CD4-positive, alpha-beta T cell treated with Interleukin-6 at 100 ng/mL for 8 hours (primary cell): ENCODE results near the gene SLC2A13.
"Not testable (repeated sequence)": the region's sequence is repeated elsewhere in the genome, so short reads cannot be mapped to it uniquely, and the experiment has no call there.

Experiments
- DNase-seq: peaks from one replicate; pipeline ENCODE4 v3.0.0-alpha.2; 2020; ENCODE audit warnings: mixed read lengths, low spot score

The SLC2A13 gene

GRCh38 chr12:39923364-39923763 is 182.5 kb downstream of the SLC2A13 start:
- no peak for DNase-seq

- DNase-seq, result not testable (repeated sequence)
These were observed 183.3 kb downstream of the SLC2A13 start for GRCh38 chr12:39922598-39922997.

- DNase-seq, result no peak
These were observed 185.2 kb downstream of the SLC2A13 start for GRCh38 chr12:39920647-39921046.

DNA sequence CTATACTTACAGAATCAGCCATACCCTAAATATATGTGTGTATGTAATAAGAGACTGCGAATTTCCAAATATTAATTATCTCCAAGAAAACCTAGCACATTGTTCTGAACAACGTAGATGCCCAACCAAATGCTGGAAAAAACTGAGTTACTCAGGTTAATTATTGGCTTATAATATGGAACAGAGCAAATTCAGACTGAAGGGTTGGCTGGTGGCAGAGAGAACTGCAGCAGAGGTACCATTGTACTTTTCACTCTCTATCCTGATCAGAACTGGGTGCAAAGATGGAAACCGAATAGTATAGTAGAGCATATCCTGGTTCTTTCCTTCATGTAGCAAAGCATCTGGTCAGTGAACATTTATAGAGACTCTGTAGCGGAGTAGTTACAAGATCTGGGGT is 185.7 kb downstream of the SLC2A13 start:
- DNase-seq, result no peak

- DNase-seq, result no peak
These were observed 186.1 kb downstream of the SLC2A13 start for GRCh38 chr12:39919790-39920189.

- DNase-seq, result no peak
These were observed 190.6 kb downstream of the SLC2A13 start for GRCh38 chr12:39915249-39915648.

DNA sequence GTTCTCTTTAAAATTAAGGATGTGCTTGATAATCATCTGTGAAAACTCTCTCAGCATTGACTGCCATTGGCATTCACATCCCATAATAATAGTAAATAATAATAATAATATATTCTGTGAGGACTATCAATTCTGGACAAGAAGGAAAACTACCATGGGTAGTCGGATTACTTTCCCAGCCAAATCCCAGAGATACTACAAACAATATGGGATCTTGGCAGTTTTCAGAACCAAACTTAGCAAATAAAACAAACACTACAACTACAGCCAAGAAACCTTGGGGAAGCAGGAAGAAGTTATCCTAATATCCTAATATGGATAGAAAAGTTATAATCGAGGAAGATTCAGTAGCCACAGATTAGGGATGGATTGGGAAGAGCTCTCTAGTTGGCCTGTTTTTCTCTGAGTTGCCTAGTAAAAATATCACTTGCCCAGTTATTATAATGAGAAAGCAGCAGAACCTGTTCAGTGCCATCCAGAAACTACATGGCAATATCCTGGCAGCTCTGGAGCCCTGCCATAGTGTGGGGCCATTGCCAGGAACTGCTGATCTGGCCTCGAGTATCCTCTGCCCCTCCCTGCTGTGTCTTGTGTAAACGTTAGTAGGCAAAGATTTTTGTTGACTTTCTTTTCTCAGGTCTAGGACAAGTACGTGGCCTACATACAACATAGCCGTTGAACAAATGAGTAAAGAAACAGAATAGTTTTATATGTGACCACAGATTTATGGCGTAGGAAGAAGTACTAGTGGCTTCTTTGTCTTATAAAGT is 193.5 kb downstream of the SLC2A13 start:
- DNase-seq, result no peak

DNA sequence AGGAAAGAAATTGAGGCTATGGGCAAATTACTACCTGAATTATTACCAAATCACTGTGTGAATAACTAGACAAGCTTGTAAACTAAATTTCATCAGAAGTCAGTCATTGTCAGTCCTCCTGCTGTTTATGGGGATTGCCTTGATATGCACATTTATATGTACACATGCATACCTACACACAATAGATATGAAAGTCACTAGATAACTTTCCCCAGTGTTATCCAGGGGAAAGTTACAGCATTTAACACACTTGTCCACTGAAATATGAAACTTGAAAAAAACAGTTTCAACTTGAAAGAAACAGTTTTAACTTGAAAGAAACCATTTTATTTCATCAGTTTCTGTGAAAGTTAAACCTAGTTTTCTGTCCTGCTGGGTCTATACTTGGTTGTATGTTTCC is 199.6 kb downstream of the SLC2A13 start:
- DNase-seq, result no peak

- no peak for DNase-seq
These were observed 200.7 kb downstream of the SLC2A13 start for GRCh38 chr12:39905152-39905551.

DNA sequence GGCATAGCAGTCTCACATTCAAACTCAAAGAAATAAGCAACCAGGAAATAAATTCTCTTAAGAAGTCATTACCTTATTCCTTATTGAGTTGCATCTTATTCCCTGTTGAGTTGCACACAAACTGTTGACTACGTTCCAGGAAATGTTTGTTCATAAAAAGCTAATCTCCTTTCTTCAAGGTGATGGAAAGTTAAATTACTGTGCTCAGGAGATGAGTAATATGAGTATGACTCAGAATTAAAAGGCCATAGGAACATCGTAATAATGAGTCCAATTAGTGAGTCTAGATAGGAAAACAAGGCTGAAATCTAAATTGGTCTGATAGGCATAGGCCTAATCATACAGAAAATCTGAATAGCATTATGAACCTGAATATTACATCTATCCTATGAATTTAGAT is 203.1 kb downstream of the SLC2A13 start:
- DNase-seq, result no peak

DNA sequence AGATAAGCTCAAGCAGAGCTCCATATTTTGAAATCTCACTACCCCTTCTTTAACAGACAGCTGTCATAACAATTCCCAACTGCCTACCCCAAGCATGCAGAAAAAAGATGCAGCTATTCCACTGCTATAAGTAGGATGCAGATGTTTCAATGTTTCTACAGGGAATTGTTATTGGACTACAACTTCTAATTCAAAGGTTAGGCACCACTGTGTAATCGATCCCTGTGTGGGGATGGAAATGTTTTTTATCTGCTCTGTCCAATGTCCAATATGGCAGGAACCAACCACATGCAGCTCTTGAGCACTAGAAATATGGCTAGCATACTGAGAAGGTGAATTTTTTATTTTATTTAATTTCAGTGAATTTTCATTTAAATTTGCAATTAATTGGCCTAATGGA is 208.6 kb downstream of the SLC2A13 start:
- DNase-seq, result no peak

DNA sequence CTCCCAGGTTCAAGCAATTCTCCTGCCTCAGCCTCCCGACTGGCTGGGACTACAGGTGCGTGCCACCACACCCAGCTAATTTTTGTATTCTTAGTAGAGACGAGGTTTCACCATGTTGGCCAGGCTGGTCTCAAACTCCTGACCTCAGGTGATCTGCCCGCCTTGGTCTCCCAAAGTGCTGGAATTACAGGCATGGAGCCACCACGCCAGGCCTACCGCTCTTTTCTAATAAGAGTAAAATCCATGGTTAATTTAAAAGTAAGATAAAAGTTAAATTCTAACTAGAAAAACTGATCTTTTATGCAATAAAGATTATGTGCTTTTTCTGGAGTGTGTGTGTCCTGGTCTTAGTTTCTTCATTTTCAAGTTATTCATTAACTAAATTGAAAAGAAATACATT is 212.5 kb downstream of the SLC2A13 start:
- not testable (repeated sequence) for DNase-seq

DNA sequence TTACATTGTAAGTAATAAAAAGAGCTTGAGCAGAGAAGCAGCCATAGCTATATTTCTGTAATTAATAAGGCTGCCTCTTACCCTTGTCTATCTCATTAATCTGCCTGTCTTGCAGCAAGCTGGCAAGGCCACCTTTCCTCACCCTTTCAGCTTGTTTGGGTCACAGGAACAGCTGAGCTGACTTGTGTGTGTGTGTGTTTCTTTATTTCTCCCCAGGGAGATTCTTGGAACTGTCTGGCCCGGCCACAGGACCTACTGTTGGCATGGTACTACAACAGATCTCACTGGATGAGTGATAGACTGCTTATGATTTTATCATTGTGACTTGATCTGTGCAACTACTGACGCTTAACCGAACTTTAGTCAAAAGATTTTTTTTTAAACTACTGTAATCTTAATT is 213.7 kb downstream of the SLC2A13 start:
- DNase-seq, result no peak

- DNase-seq, result no peak
These were observed 218.0 kb downstream of the SLC2A13 start for GRCh38 chr12:39887856-39888255.

- DNase-seq, result no peak
These were observed 219.8 kb downstream of the SLC2A13 start for GRCh38 chr12:39886106-39886505.

DNA sequence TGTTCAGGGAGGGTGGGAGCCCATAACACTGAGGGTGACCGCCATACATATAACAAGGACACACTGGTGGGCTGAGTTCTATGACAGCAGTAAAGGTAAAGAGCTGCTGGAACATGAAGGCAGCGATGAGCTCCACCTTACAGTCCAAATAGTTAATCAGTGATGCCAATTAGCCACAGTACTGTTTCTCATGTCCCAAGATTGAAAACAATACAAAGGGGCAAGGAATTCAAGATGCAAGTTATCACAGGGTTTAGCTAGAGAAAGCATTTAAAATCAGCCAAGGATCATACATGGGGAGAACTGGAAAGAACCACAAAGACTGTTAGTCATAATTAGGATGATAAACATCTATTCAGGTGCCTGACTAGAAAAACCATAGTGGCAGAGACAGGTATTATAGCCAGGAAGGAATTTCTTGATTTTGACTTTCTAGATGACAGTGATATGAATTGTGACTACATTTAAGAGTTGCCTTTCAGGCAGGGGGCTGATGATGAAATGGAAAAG is 221.2 kb downstream of the SLC2A13 start:
- DNase-seq, result no peak

GRCh38 chr12:39883411-39883810 is 222.5 kb downstream of the SLC2A13 start:
- DNase-seq, result no peak

DNA sequence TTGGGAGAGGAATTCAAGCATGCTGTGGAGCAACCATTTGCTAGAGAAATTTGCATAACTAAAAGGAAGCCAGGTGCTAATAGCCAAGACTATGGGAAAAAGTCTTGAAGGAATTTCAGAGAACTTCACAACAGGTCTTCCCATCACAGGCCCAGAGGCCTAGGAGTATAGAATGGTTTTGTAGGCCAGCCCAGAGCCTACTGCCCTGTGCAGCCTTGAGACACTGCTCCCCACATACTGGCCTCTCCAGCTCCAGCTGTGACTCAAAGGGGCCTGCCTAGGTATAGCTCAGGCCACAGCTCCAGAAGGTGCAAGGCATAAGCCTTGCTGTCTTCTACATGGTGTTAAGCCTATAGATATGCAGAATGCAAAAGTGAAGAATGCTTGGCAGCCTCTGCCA is 227.1 kb downstream of the SLC2A13 start:
- no peak for DNase-seq

- no peak for DNase-seq
These were observed 230.2 kb downstream of the SLC2A13 start for GRCh38 chr12:39875721-39876120.

DNA sequence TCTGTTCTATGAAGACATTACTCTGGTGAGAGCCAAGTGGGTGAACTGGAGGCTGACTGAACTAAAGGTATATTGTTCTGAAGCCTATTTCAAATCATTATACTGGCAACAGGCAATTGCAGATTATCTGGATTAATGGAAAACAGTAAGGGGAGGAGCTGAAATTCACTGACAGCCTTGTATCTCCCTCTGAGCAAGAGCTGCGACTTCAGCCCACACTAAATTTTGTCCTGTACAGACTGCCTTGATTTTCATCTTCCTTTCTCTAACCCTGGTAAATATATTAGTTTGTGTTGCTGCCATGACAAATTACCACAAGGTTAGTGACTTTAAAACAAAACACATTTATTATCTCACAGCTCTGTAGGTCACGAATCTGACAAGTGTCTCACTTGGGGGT is 231.1 kb downstream of the SLC2A13 start:
- no peak for DNase-seq

DNA sequence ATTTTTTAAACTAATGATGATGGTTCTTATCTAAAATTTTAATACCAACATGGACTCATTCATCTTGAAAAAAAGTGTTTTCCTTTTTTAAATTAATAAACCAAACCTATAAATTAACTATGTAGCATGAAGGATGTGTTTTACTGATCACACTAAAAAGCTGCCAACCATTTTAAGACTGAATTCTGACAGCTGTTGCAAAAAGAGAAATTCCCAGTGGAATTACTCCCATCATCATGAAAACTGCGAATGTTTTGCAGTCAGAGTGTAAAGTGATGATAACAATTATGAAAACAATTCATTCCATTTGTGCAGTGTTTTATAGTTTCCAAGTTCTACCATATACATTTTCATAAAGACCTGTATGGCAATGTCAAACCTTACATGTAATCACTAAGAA is 232.8 kb downstream of the SLC2A13 start:
- DNase-seq, result no peak

DNA sequence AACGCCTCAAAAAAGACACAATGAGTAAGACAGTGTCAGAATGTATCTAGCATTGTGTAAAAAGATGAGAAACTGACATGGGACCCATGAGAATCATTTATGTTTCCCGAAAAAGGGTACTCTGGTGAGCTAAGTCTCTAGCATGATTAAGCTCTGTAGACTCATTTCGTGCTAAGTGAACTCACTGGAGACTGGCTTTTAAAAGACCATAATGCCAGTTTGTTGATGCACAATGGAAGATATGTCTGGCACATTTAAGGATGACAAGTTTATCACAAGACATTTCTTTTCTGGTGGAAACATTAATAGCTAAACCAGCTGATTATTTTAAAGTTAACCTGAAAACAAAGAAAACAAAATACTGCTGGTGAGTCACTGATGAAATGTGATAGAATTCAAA is 233.5 kb downstream of the SLC2A13 start:
- DNase-seq, result no peak

DNA sequence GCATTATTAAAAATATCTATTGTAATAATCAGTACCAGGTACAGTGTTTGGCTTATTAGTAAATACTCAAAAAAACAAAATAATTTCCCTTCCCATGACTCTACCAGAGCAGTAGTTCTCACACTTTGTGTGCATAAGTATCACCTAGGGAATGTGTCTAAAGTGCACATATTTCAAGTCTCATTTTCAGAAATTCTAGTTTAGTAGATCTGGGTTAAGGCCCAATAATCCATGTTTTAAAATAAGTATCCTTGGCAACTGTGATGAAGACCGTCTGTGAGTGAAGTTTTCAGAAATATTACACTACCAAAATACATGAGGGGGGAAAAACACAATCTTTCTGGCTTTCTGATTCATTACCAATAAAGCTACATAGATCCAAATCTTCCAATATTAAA is 237.6 kb downstream of the SLC2A13 start:
- no peak for DNase-seq

GRCh38 chr12:39867631-39868327 is 238.1 kb downstream of the SLC2A13 start:
- DNase-seq, result no peak
